HepG2 (cell line): ENCODE results near the gene CLMP.

Experiments
- SMAD3 ChIP-seq: sonication (generic); formaldehyde crosslinking; IDR thresholded peaks from 2 replicates; pipeline ENCODE4 v1.4.0; 2020; ENCODE audit warnings: missing genetic modification reagents
- ZBTB7A ChIP-seq: sonication (generic); formaldehyde crosslinking; IDR thresholded peaks from 2 replicates; pipeline ENCODE4 v1.8.0; 2022; ENCODE audit warnings: mild to moderate bottlenecking, missing genetic modification reagents
- ZKSCAN1 ChIP-seq: fragments of 150-350 bp; IDR thresholded peaks from 2 replicates; pipeline ENCODE4 v1.6.1; 2014; ENCODE audit warnings: low read length
- ZNF3 ChIP-seq: IDR thresholded peaks from 2 replicates; pipeline ENCODE4 v1.7.0; 2017; ENCODE audit warnings: inconsistent platforms
- TF ChIP-seq, protein P1 (sequence below): sonication (generic); formaldehyde crosslinking; IDR thresholded peaks from 2 replicates; pipeline ENCODE4 v1.5.0; 2020; ENCODE audit warnings: mild to moderate bottlenecking, missing genetic modification reagents, moderate library complexity

GRCh38 chr11:123061403-123062157 lies 133.5 kb downstream of the CLMP start, which contains the start of gene HSPA8:
- TF ChIP-seq ZKSCAN1: no peak
- TF ChIP-seq SMAD3 (CRISPR knock-in tag): 0 out of 2 replicates have a peak, but pooled peaks have one; percentile 30
- TF ChIP-seq, protein P1, sequence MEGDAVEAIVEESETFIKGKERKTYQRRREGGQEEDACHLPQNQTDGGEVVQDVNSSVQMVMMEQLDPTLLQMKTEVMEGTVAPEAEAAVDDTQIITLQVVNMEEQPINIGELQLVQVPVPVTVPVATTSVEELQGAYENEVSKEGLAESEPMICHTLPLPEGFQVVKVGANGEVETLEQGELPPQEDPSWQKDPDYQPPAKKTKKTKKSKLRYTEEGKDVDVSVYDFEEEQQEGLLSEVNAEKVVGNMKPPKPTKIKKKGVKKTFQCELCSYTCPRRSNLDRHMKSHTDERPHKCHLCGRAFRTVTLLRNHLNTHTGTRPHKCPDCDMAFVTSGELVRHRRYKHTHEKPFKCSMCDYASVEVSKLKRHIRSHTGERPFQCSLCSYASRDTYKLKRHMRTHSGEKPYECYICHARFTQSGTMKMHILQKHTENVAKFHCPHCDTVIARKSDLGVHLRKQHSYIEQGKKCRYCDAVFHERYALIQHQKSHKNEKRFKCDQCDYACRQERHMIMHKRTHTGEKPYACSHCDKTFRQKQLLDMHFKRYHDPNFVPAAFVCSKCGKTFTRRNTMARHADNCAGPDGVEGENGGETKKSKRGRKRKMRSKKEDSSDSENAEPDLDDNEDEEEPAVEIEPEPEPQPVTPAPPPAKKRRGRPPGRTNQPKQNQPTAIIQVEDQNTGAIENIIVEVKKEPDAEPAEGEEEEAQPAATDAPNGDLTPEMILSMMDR: no peak
- TF ChIP-seq ZBTB7A (CRISPR knock-in tag): no peak
- no peak for TF ChIP-seq ZNF3
